HCT116 (cell line): Measurements from ENCODE around the gene OR10A7. TPM values are rescaled to one million over a fixed set of nuclear protein-coding genes. Genes with fewer than 3 reads are reported as not detected.

Experiments
- ATAC-seq: fragments of 200-7000 bp; cut with Tn5 transposase; 2 replicates; pipeline ENCODE4 v1.9.1; 2020; ENCODE audit warnings: mild to moderate bottlenecking, moderate library complexity
- BruUV-seq: library from RNA; stranded (reverse); fragments of 400-500 nt; replicated peaks from 2 replicates; lab custom pipeline; 2021; lab: Mats Ljungman, UMichigan
- CTCF ChIA-PET: fragments of 300-600 bp; sonication (Branson Sonifier 250); formaldehyde crosslinking; loops from one replicate; lab custom pipeline; 2021; ENCODE audit warnings: antibody characterized with exemption; lab: Charles Lee
- POLR2A ChIA-PET: fragments of 300-600, 350-600 bp; sonication (Branson Sonifier 250); formaldehyde crosslinking; loops from one replicate; lab custom pipeline; 2021; ENCODE audit warnings: antibody characterized with exemption; lab: Charles Lee
- RAD21 ChIA-PET, 2 experiments: fragments of 300-600 bp; sonication (Branson Sonifier 250); formaldehyde crosslinking; loops; one replicate each; lab custom pipeline; 2023; ENCODE audit warnings: low total read pairs in 2 of 2; ENCODE audit not compliant: uncharacterized antibody in 2 of 2, unreplicated experiment in 2 of 2, low non-redundant PET in 1 of 2; lab: Charles Lee
- DNase-seq: peaks from one replicate; pipeline ENCODE4 v3.0.0-alpha.2; 2010; ENCODE audit warnings: low read depth, low spot score
- H2AFZ ChIP-seq: fragments of 200-600 bp; shearing (Covaris generic), sonication (generic); 2 replicates; pipeline ENCODE4 v1.6.1; 2017; ENCODE audit warnings: low read depth, mixed run types, mixed read lengths, antibody characterized with exemption, low read length; ENCODE audit not compliant: poor library complexity, severe bottlenecking
- H3K27ac ChIP-seq: 2 replicates; pipeline ENCODE4 v1.5.1; 2012; ENCODE audit warnings: low read depth, low read length
- H3K27me3 ChIP-seq: fragments of 200-600 bp; sonication (generic); 2 replicates; pipeline ENCODE4 v1.6.1; 2016; ENCODE audit warnings: mixed run types, low read length, mixed read lengths; ENCODE audit not compliant: insufficient read depth
- H3K36me3 ChIP-seq, 2 experiments: fragments of 200-500 bp in 1 of 2; fragments of 200-600 bp in 1 of 2; sonication (Bioruptor generic) in 1 of 2; sonication (generic) in 1 of 2; 2 replicates each; pipeline versions ENCODE4 v1.5.1 to v1.6.1; 2014 to 2016; ENCODE audit warnings: low read length in 2 of 2, inconsistent platforms in 1 of 2, mixed read lengths in 1 of 2, mixed run types in 1 of 2; ENCODE audit not compliant: insufficient read depth in 2 of 2, control insufficient read depth in 1 of 2
- H3K4me1 ChIP-seq, 2 experiments: fragments of 200-600 bp in 1 of 2; sonication (generic) in 1 of 2; 2 replicates each; pipeline versions ENCODE4 v1.5.1 to v1.6.1; 2012 to 2017; ENCODE audit warnings: low read length in 2 of 2, inconsistent platforms in 1 of 2, mild to moderate bottlenecking in 1 of 2, mixed read lengths in 1 of 2, mixed run types in 1 of 2, moderate library complexity in 1 of 2; ENCODE audit not compliant: insufficient read depth in 2 of 2, control insufficient read depth in 1 of 2
- H3K4me2 ChIP-seq: fragments of 200-600 bp; sonication (generic); 2 replicates; pipeline ENCODE4 v1.6.1; 2017; ENCODE audit warnings: mixed run types, low read length, mixed read lengths
- H3K4me3 ChIP-seq, 2 experiments: fragments of 200-600 bp in 1 of 2; sonication (generic) in 1 of 2; replicated peaks in 1 of 2; 2 replicates each; pipeline ENCODE4 v1.5.1; 2011 to 2016; ENCODE audit warnings: low read length in 2 of 2, control low read depth in 1 of 2, low read depth in 1 of 2, mild to moderate bottlenecking in 1 of 2, mixed read lengths in 1 of 2, mixed run types in 1 of 2
- H3K79me2 ChIP-seq: fragments of 200-600 bp; sonication (generic); 2 replicates; pipeline ENCODE4 v1.6.1; 2017; ENCODE audit warnings: mild to moderate bottlenecking, mixed run types, low read length, moderate library complexity, mixed read lengths; ENCODE audit not compliant: insufficient read depth
- H3K9ac ChIP-seq: fragments of 200-600 bp; sonication (generic); 2 replicates; pipeline ENCODE4 v1.6.1; 2016; ENCODE audit warnings: low read length, mixed read lengths
- H3K9me2 ChIP-seq: fragments of 200-600 bp; sonication (generic), shearing (Covaris generic); 2 replicates; pipeline ENCODE4 v1.6.1; 2017; ENCODE audit warnings: mixed run types, mild to moderate bottlenecking, moderate library complexity; ENCODE audit not compliant: insufficient read depth
- H3K9me3 ChIP-seq, 2 experiments: fragments of 200-500 bp in 1 of 2; fragments of 200-600 bp in 1 of 2; sonication (Bioruptor generic) in 1 of 2; sonication (generic) in 1 of 2; 2 replicates each; pipeline ENCODE4 v1.6.1; 2014 to 2017; ENCODE audit warnings: low read length in 2 of 2, mixed read lengths in 2 of 2, inconsistent platforms in 1 of 2, low read depth in 1 of 2, mild to moderate bottlenecking in 1 of 2, mixed run types in 1 of 2, moderate library complexity in 1 of 2; ENCODE audit not compliant: control insufficient read depth in 1 of 2, insufficient read depth in 1 of 2
- H4K20me1 ChIP-seq: fragments of 200-600 bp; sonication (generic), shearing (Covaris generic); 2 replicates; pipeline ENCODE4 v1.6.1; 2017; ENCODE audit warnings: mixed run types, mild to moderate bottlenecking, moderate library complexity; ENCODE audit not compliant: insufficient read depth
- CBX3 ChIP-seq: IDR thresholded peaks from 2 replicates; pipeline ENCODE4 v1.6.1; 2012; ENCODE audit warnings: low read depth
- EGR1 ChIP-seq: IDR thresholded peaks from 2 replicates; pipeline ENCODE4 v1.6.1; 2012; ENCODE audit warnings: low read depth
- EZH2phosphoT487 ChIP-seq: fragments of 200-600 bp; IDR thresholded peaks from 2 replicates; pipeline ENCODE4 v1.6.1; 2018; ENCODE audit warnings: antibody characterized with exemption, borderline replicate concordance
- POLR2AphosphoS5 ChIP-seq: IDR thresholded peaks from 2 replicates; pipeline ENCODE4 v1.6.1; 2011; ENCODE audit warnings: mild to moderate bottlenecking, low read depth, low read length, moderate library complexity
- RAD21 ChIP-seq: IDR thresholded peaks from 2 replicates; pipeline ENCODE4 v1.6.1; 2012; ENCODE audit warnings: low read depth, mild to moderate bottlenecking
- REST ChIP-seq: IDR thresholded peaks from 2 replicates; pipeline ENCODE4 v1.6.1; 2012; ENCODE audit warnings: low read depth
- SRF ChIP-seq: IDR thresholded peaks from 2 replicates; pipeline ENCODE4 v1.6.1; 2012; ENCODE audit warnings: low read depth
- YY1 ChIP-seq: IDR thresholded peaks from 2 replicates; pipeline ENCODE4 v1.6.1; 2011; ENCODE audit warnings: low read length, low read depth, moderate library complexity, mild to moderate bottlenecking; ENCODE audit not compliant: insufficient replicate concordance; ENCODE audit errors: extremely low read depth
- intact Hi-C: fragments of 100-400 bp; cut with micrococcal nuclease; formaldehyde crosslinking; loops from 2 replicates; pipeline ENCODE4 v1.10.0; 2022
- total RNA-seq: library from RNA; stranded (reverse); gene quantifications from one replicate; pipeline ENCODE4 v1.2.1, GENCODE V29; 2021; ENCODE audit not compliant: unreplicated experiment

OR10A7 gene
- total RNA-seq, 1 experiment from 2014 or later, result not detected

- Histone ChIP-seq H3K4me2 (no peak overlapping the region), H3K27me3 (peaks cover 47% of the 10 kb centered on the region), H3K9me2 (no peaks in the 10 kb centered on the region), H3K27ac (no peak overlapping the region), H3K4me1 (no peaks in the 10 kb centered on the region), H3K9me3 (no peaks in the 10 kb centered on the region), H3K79me2 (no peaks in the 10 kb centered on the region), H3K4me3 (no peak overlapping the region), H3K9ac (no peak overlapping the region), H3K36me3 (no peaks in the 10 kb centered on the region), H2AFZ (no peak overlapping the region), H4K20me1 (no peaks in the 10 kb centered on the region)
- no peak for DNase-seq
- no peak for ATAC-seq
- no TSS peak for BruUV-seq
- ChIA-PET RAD21 (no interaction called here), POLR2A (no interaction called here), CTCF (no interaction called here)
- intact Hi-C loops, result no loop called here
- TF ChIP-seq RAD21, result no peak
- no peak for TF ChIP-seq SRF
- no peak for TF ChIP-seq EGR1
- TF ChIP-seq YY1, result no peak
- no peak for TF ChIP-seq EZH2phosphoT487
- no peak for TF ChIP-seq POLR2AphosphoS5
Measured at GRCh38 chr12:55226523-55226922, 5.7 kb downstream of the OR10A7 start.

GRCh38 chr12:55227643-55228042 lies 6.8 kb downstream of the OR10A7 start:
- CTCF ChIA-PET, result no interaction called here
- intact Hi-C loops, result no loop called here

More at GRCh38 chr12:55227643-55228042, 6.8 kb downstream of the OR10A7 start:
- Histone ChIP-seq H3K4me3 (no peak overlapping the region), H2AFZ (no peak overlapping the region), H4K20me1 (no peaks in the 10 kb centered on the region), H3K4me2 (no peak overlapping the region), H3K9ac (no peak overlapping the region), H3K36me3 (no peaks in the 10 kb centered on the region), H3K9me3 (no peaks in the 10 kb centered on the region), H3K27ac (no peak overlapping the region), H3K27me3 (peaks cover 53% of the 10 kb centered on the region), H3K79me2 (no peaks in the 10 kb centered on the region), H3K9me2 (no peaks in the 10 kb centered on the region), H3K4me1 (no peaks in the 10 kb centered on the region)
- no TSS peak for BruUV-seq
- RAD21 ChIA-PET, result no interaction called here
- no peak for ATAC-seq
- DNase-seq, result no peak
- TF ChIP-seq CBX3 (no peak), REST (no peak)
- POLR2A ChIA-PET, result no interaction called here
